ENCODE results near the gene WDR86. TPM values are rescaled to one million over a fixed set of nuclear protein-coding genes. Genes with fewer than 3 reads are reported as not detected.

The WDR86 gene
- total RNA-seq, 4 donors from 2014 or later, result 5.4 to 11.8 (median 9.6) TPM

- WGBS, result 97% methylated on average over 10 of the region's 10 CpGs
- Histone ChIP-seq H3K4me1 (peaks cover 5 to 11% (median 9%) of the 10 kb centered on the region in 4 donors), H3K9me3 (no peaks in the 10 kb centered on the region), H3K36me3 (peaks cover 41 to 90% (median 78%) of the 10 kb centered on the region in 4 donors), H3K4me3 (no peak overlapping the region), H3K27me3 (no peaks in the 10 kb centered on the region), H3K27ac (replicated peaks in 1 of 4) (no peak overlapping the region)
- no peak for TF ChIP-seq CTCF (IDR thresholded peaks at IDR 0.05)
- intact Hi-C loops (cut with DNase I), result no loop called here
- DNase-seq (ENCODE audit: extremely low spot score), result no peak
These were observed 37.1 kb downstream of the WDR86 start for GRCh38 chr7:151372612-151373265.

DNA sequence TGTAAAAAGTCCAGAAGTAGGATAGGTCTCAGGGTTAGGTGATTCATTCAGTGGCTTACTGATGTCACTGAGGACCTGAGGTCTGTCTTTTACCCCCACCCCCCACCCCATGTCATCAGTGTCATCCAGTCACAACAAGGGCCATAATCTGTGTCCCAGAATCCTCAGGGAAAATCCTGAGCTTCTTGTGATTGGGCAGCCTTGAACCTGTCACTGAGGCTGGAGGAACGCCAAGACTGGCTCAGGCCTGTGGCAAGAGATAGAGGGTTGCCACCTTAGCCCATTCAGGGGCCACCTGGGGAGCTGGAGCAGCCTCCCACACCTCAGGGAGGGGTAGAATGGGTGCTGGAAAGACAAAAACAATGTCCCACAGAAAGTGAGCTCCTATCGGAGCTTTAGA, 38.6 kb downstream of the WDR86 start:
- Histone ChIP-seq H3K9me3 (no peaks in the 10 kb centered on the region), H3K4me1 (peaks cover 12 to 26% (median 24%) of the 10 kb centered on the region in 4 donors), H3K36me3 (peaks cover 28 to 78% (median 65%) of the 10 kb centered on the region in 4 donors), H3K4me3 (no peak overlapping the region), H3K27ac (replicated peaks in 1 of 4) (no peak overlapping the region), H3K27me3 (no peaks in the 10 kb centered on the region)
- WGBS, result 96% methylated on average over 2 of the region's 2 CpGs
- TF ChIP-seq POLR2AphosphoS5 (IDR thresholded peaks at IDR 0.05), result no peak
- no peak for TF ChIP-seq EP300 (IDR thresholded peaks at IDR 0.05)
- no peak for TF ChIP-seq POLR2A (IDR thresholded peaks at IDR 0.05; ENCODE audit: low read depth)
- TF ChIP-seq CTCF (IDR thresholded peaks at IDR 0.05), result no peak
- intact Hi-C loops (cut with DNase I), result no loop called here
- DNase-seq (ENCODE audit: extremely low spot score), result no peak

DNA sequence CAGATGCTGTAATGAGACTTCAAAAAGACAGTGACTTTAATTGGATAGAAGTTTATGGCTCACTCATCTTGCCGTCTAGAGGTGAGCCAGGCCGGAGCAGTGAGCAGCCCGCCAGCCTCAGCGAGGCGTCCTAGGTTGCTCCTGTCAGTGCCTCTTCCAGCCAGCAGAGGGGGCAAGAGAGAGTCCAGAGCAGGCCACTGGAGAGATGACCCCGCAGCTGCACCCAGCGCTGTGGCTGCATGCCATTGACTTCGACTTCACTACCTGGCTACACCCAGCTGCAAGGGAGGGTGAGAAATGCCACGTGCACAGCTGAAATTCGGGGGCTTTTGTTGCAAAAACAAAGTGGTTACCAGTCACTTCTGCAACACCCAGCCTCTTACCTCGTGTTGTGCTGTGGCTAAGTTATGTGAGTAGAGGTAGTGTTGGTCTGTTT, 41.7 kb downstream of the WDR86 start:
- no peak for TF ChIP-seq EP300 (IDR thresholded peaks at IDR 0.05)
- no peak for TF ChIP-seq POLR2A (IDR thresholded peaks at IDR 0.05; ENCODE audit: low read depth)
- peak; percentile 44 to 56 for TF ChIP-seq POLR2AphosphoS5 (IDR thresholded peaks at IDR 0.05)
- peak; percentile 94 to 100 (median 97) for TF ChIP-seq CTCF (IDR thresholded peaks at IDR 0.05)
- intact Hi-C loops (cut with DNase I), result loop anchor here (1.0 to 10.0 kb wide), 3 partner anchors 80 to 389 kb away; partner anchors contain the start of gene RHEB
- Histone ChIP-seq H3K36me3 (peaks cover 10 to 56% (median 39%) of the 10 kb centered on the region in 4 donors), H3K4me3 (no peak overlapping the region), H3K27me3 (no peaks in the 10 kb centered on the region), H3K4me1 (peaks cover 12 to 34% (median 33%) of the 10 kb centered on the region in 4 donors), H3K9me3 (no peaks in the 10 kb centered on the region), H3K27ac (replicated peaks in 1 of 4) (peak overlapping the region; percentile 71 to 85 (median 78))
- DNase-seq (ENCODE audit: extremely low spot score), result peak; percentile 96
- WGBS, result 12% methylated on average over 7 of the region's 11 CpGs

- H3K4me3 ChIP-seq, result no peak overlapping the region
- intact Hi-C loops (cut with DNase I), result loop anchor here (5.0 to 10.0 kb wide), 2 partner anchors 148 to 390 kb away; partner anchors contain the start of gene RHEB
- H3K4me1 ChIP-seq, result peaks cover 12 to 34% (median 33%) of the 10 kb centered on the region in 4 donors
- peaks cover 10 to 56% (median 42%) of the 10 kb centered on the region in 4 donors for H3K36me3 ChIP-seq
- peak overlapping the region; percentile 71 to 85 (median 78) for H3K27ac ChIP-seq (replicated peaks in 1 of 4)
- DNase-seq (ENCODE audit: extremely low spot score), result no peak
- no peak for TF ChIP-seq EP300 (IDR thresholded peaks at IDR 0.05)
- TF ChIP-seq POLR2A (IDR thresholded peaks at IDR 0.05; ENCODE audit: low read depth), result no peak
- no peak for TF ChIP-seq CTCF (IDR thresholded peaks at IDR 0.05)
- no peak for TF ChIP-seq POLR2AphosphoS5 (IDR thresholded peaks at IDR 0.05)
- H3K9me3 ChIP-seq, result no peaks in the 10 kb centered on the region
- H3K27me3 ChIP-seq, result no peaks in the 10 kb centered on the region
- WGBS, result 36% methylated on average over 4 of the region's 4 CpGs
These were observed 42.6 kb downstream of the WDR86 start for GRCh38 chr7:151367284-151367683.

Data from esophagus muscularis mucosa (tissue), 4 donors.